Lower lobe of right lung (tissue), 2 donors: ENCODE results near the gene PLEKHM3. TPM values are rescaled to one million over a fixed set of nuclear protein-coding genes. Genes with fewer than 3 reads are reported as not detected.
A peak's percentile ranks its signal among the peaks of the same experiment; 100 is the strongest.

ENCODE experiments used
- ATAC-seq, 2 donors: fragments of 200-7000 bp; cut with Tn5 transposase; one replicate each; pipeline ENCODE4 v1.9.1; 2020 to 2022; ENCODE audit warnings: mild to moderate bottlenecking in 2 of 2, moderate library complexity in 2 of 2
- DNase-seq: peaks from one replicate; pipeline ENCODE4 v3.0.0-alpha.2; 2020
- H3K27ac ChIP-seq: fragments of 200-600 bp; one replicate; pipeline ENCODE4 v1.8.0; 2022
- H3K27me3 ChIP-seq: fragments of 200-600 bp; one replicate; pipeline ENCODE4 v1.8.0; 2022; ENCODE audit warnings: low read depth
- H3K36me3 ChIP-seq: fragments of 200-600 bp; one replicate; pipeline ENCODE4 v1.8.0; 2022; ENCODE audit warnings: mild to moderate bottlenecking
- H3K4me1 ChIP-seq: fragments of 200-600 bp; one replicate; pipeline ENCODE4 v1.8.0; 2022
- H3K4me3 ChIP-seq: fragments of 200-600 bp; one replicate; pipeline ENCODE4 v1.8.0; 2022; ENCODE audit warnings: mild to moderate bottlenecking
- H3K9me3 ChIP-seq: fragments of 200-600 bp; one replicate; pipeline ENCODE4 v1.8.0; 2022
- CTCF ChIP-seq: fragments of 200-600 bp; IDR thresholded peaks from one replicate; pipeline ENCODE4 v1.8.0; 2022; ENCODE audit warnings: antibody characterized with exemption, mild to moderate bottlenecking
- intact Hi-C: fragments of 100-400 bp; cut with DNase I; formaldehyde crosslinking; loops from one replicate; pipeline ENCODE4 v1.11.0; 2022
- total RNA-seq: library from RNA; stranded (reverse); fragmentation: NEBNext Ultra II Directional; extraction: Animal tissue kit (Norgen Biotek cat#: 25700); gene quantifications from one replicate; pipeline ENCODE4 v1.2.1, GENCODE V29; 2021
- donor health status: DM: no; HTN: yes; CAD: no; lungs with severe emphysema.

The PLEKHM3 gene
- total RNA-seq, 1 donor from 2014 or later, result 25.8 TPM

- no peak for DNase-seq
- peak overlapping the region; percentile 0 for H3K27ac ChIP-seq
- no peaks in the 10 kb centered on the region for H3K9me3 ChIP-seq
- no peak for TF ChIP-seq CTCF
- intact Hi-C loops, result no loop called here
- no peak overlapping the region for H3K4me3 ChIP-seq
- peak; percentile 49 to 74 for ATAC-seq
- H3K36me3 ChIP-seq, result peaks cover 27% of the 10 kb centered on the region
- H3K27me3 ChIP-seq, result no peaks in the 10 kb centered on the region
- H3K4me1 ChIP-seq, result no peaks in the 10 kb centered on the region
Measured at GRCh38 chr2:207828361-207829057, 196.8 kb downstream of the PLEKHM3 start.

- TF ChIP-seq CTCF, result no peak
- no peak for ATAC-seq
Measured at GRCh38 chr2:207825978-207826377, 199.3 kb downstream of the PLEKHM3 start.

GRCh38 chr2:207825045-207825954 is 200.0 kb downstream of the PLEKHM3 start:
- DNase-seq, result no peak
- peaks cover 27% of the 10 kb centered on the region for H3K36me3 ChIP-seq
- H3K27me3 ChIP-seq, result no peaks in the 10 kb centered on the region
- no peaks in the 10 kb centered on the region for H3K9me3 ChIP-seq
- intact Hi-C loops, result no loop called here
- H3K27ac ChIP-seq, result no peak overlapping the region
- no peaks in the 10 kb centered on the region for H3K4me1 ChIP-seq
- ATAC-seq, result no peak
- TF ChIP-seq CTCF, result no peak
- no peak overlapping the region for H3K4me3 ChIP-seq

More at GRCh38 chr2:207825978-207826377, 199.3 kb downstream of the PLEKHM3 start:
- Histone ChIP-seq H3K36me3 (peaks cover 27% of the 10 kb centered on the region), H3K27me3 (no peaks in the 10 kb centered on the region), H3K9me3 (no peaks in the 10 kb centered on the region), H3K27ac (no peak overlapping the region), H3K4me1 (no peaks in the 10 kb centered on the region), H3K4me3 (no peak overlapping the region)
- intact Hi-C loops, result no loop called here
- no peak for DNase-seq

- no peaks in the 10 kb centered on the region for H3K4me1 ChIP-seq
- ATAC-seq, result no peak
- DNase-seq, result no peak
- no peaks in the 10 kb centered on the region for H3K9me3 ChIP-seq
- no peak overlapping the region for H3K4me3 ChIP-seq
- no peaks in the 10 kb centered on the region for H3K27me3 ChIP-seq
- H3K27ac ChIP-seq, result no peak overlapping the region
- intact Hi-C loops, result no loop called here
- no peak for TF ChIP-seq CTCF
- peaks cover 27% of the 10 kb centered on the region for H3K36me3 ChIP-seq
Measured at GRCh38 chr2:207823865-207824264, 201.5 kb downstream of the PLEKHM3 start.

GRCh38 chr2:207819839-207820784 is 205.2 kb downstream of the PLEKHM3 start:
- DNase-seq, result no peak
- H3K4me3 ChIP-seq, result no peak overlapping the region

More at GRCh38 chr2:207819839-207820784, 205.2 kb downstream of the PLEKHM3 start:
- TF ChIP-seq CTCF, result no peak
- peak in 1 of 2 donors; percentile 47 for ATAC-seq
- Histone ChIP-seq H3K27ac (no peak overlapping the region), H3K9me3 (no peaks in the 10 kb centered on the region), H3K36me3 (peaks cover 10% of the 10 kb centered on the region), H3K4me1 (no peaks in the 10 kb centered on the region), H3K27me3 (no peaks in the 10 kb centered on the region)
- intact Hi-C loops, result no loop called here
